ENCODE measurements around the gene ITPKB. TPM values are rescaled to one million over a fixed set of nuclear protein-coding genes. Genes with fewer than 3 reads are reported as not detected.

ITPKB gene
- total RNA-seq, 1 donor from 2014 or later: 36.9 TPM

GRCh38 chr1:226702957-226703831 is 35.9 kb downstream of the ITPKB start:
- DNase-seq: peak; percentile 78

GRCh38 chr1:226702318-226702956 is 36.6 kb downstream of the ITPKB start:
- DNase-seq: no peak

- DNase-seq: no peak
These were observed 38.2 kb downstream of the ITPKB start for GRCh38 chr1:226700861-226701260.

- DNase-seq: no peak
These were observed 39.9 kb downstream of the ITPKB start for GRCh38 chr1:226699166-226699565.

- DNase-seq: no peak
These were observed 40.4 kb downstream of the ITPKB start for GRCh38 chr1:226698659-226699058.

- DNase-seq: no peak
These were observed 41.0 kb downstream of the ITPKB start for GRCh38 chr1:226697929-226698544.

GRCh38 chr1:226697151-226697928 is 41.7 kb downstream of the ITPKB start:
- peak; percentile 70 for DNase-seq

GRCh38 chr1:226696547-226696946 is 42.5 kb downstream of the ITPKB start:
- DNase-seq: no peak

- no peak for DNase-seq
These were observed 43.7 kb downstream of the ITPKB start for GRCh38 chr1:226695335-226695900.

GRCh38 chr1:226692823-226693222 is 46.3 kb downstream of the ITPKB start:
- DNase-seq: no peak

GRCh38 chr1:226692051-226692792 is 46.9 kb downstream of the ITPKB start:
- DNase-seq: no peak

- DNase-seq: peak; percentile 24
These were observed 47.8 kb downstream of the ITPKB start for GRCh38 chr1:226691247-226691646.

GRCh38 chr1:226690460-226690982 is 48.6 kb downstream of the ITPKB start:
- peak; percentile 90 for DNase-seq

GRCh38 chr1:226688808-226689207 is 50.3 kb downstream of the ITPKB start:
- no peak for DNase-seq

- no peak for DNase-seq
These were observed 50.9 kb downstream of the ITPKB start for GRCh38 chr1:226688056-226688748.

GRCh38 chr1:226687426-226687825 is 51.7 kb downstream of the ITPKB start:
- no peak for DNase-seq

- DNase-seq: no peak
These were observed 52.3 kb downstream of the ITPKB start for GRCh38 chr1:226686440-226687425.

- no peak for DNase-seq
These were observed 53.8 kb downstream of the ITPKB start for GRCh38 chr1:226685196-226685820.

- no peak for DNase-seq
These were observed 55.1 kb downstream of the ITPKB start for GRCh38 chr1:226684026-226684425.

All from dermis blood vessel endothelial cell (primary cell).